Femur (tissue), 1 donor: ENCODE data around the gene CUTC.
"Not testable (repeated sequence)": the region's sequence is repeated elsewhere in the genome, so short reads cannot be mapped to it uniquely, and the experiment has no call there.

Experiments
- DNase-seq: peaks from one replicate; pipeline ENCODE4 v3.0.0-alpha.2; 2017

CUTC gene

GRCh38 chr10:99732033-99732842 lies at the start of gene CUTC, which contains the start of gene COX15:
Gene CUTC (plus strand): TSS chr10:99732234. CDS start chr10:99732349, 115 bp downstream.
Gene COX15 (minus strand): TSS chr10:99732127. CDS start chr10:99732049, 78 bp downstream.
- peak; percentile 99 for DNase-seq

- DNase-seq: no peak
Observed at GRCh38 chr10:99682752-99683151, 49.3 kb upstream of the CUTC start.

GRCh38 chr10:99685597-99685967 lies 46.5 kb upstream of the CUTC start:
- DNase-seq: no peak

GRCh38 chr10:99689461-99689860 lies 42.6 kb upstream of the CUTC start:
- DNase-seq: no peak

- no peak for DNase-seq
Observed at GRCh38 chr10:99693933-99694583, 38.0 kb upstream of the CUTC start.

GRCh38 chr10:99695761-99696160 lies 36.3 kb upstream of the CUTC start:
- DNase-seq: no peak

GRCh38 chr10:99698504-99699080 lies 33.4 kb upstream of the CUTC start:
- no peak for DNase-seq

- no peak for DNase-seq
Observed at GRCh38 chr10:99700649-99701048, 31.4 kb upstream of the CUTC start.

GRCh38 chr10:99708428-99709012 lies 23.5 kb upstream of the CUTC start:
- no peak for DNase-seq

GRCh38 chr10:99709480-99710229 lies 22.4 kb upstream of the CUTC start:
- DNase-seq: no peak

- DNase-seq: no peak
Observed at GRCh38 chr10:99711129-99711719, 20.8 kb upstream of the CUTC start.

GRCh38 chr10:99714446-99714845 lies 17.6 kb upstream of the CUTC start:
- DNase-seq: no peak

- DNase-seq: no peak
Observed at GRCh38 chr10:99720387-99720786, 11.6 kb upstream of the CUTC start.

GRCh38 chr10:99730026-99730425 lies 2.0 kb upstream of the CUTC start:
- DNase-seq: no peak

GRCh38 chr10:99731306-99732032 lies 565 bp upstream of the CUTC start:
- DNase-seq: no peak

- no peak for DNase-seq
Observed at GRCh38 chr10:99733366-99733765, 1.3 kb downstream of the CUTC start.

GRCh38 chr10:99734111-99734510 lies 2.1 kb downstream of the CUTC start:
- not testable (repeated sequence) for DNase-seq

- no peak for DNase-seq
Observed at GRCh38 chr10:99740260-99740659, 8.2 kb downstream of the CUTC start.

GRCh38 chr10:99740933-99741559 lies 9.0 kb downstream of the CUTC start:
- no peak for DNase-seq

GRCh38 chr10:99742254-99742653 lies 10.2 kb downstream of the CUTC start:
- no peak for DNase-seq

- no peak for DNase-seq
Observed at GRCh38 chr10:99742701-99743100, 10.7 kb downstream of the CUTC start.
